K562 (cell line): ENCODE data around the gene PRKCE. TPM values are rescaled to one million over a fixed set of nuclear protein-coding genes. Genes with fewer than 3 reads are reported as not detected.

ENCODE experiments used
- ATAC-seq: fragments of 200-7000 bp; cut with Tn5 transposase; 3 replicates; pipeline ENCODE4 v1.9.1; 2020; ENCODE audit warnings: moderate library complexity
- BruUV-seq: library from RNA; stranded (reverse); fragments of 400-500 nt; replicated peaks from 2 replicates; lab custom pipeline; 2021; lab: Mats Ljungman, UMichigan
- CTCF ChIA-PET: fragments of 300-600 bp; formaldehyde crosslinking; extraction: SDS; loops from one replicate; lab custom pipeline; 2021; ENCODE audit warnings: low intra/inter-chr PET ratio; lab: Yijun Ruan, JAX
- POLR2A ChIA-PET: fragments of 300-600, 350-650 bp; sonication (Branson Sonifier 250); formaldehyde crosslinking; extraction: SDS; loops from one replicate; lab custom pipeline; 2021; ENCODE audit warnings: antibody characterized with exemption, inconsistent platforms; lab: Yijun Ruan, JAX
- DNase-seq, 4 experiments: peaks; one replicate each; pipeline versions ENCODE4 v3.0.0 to v3.0.0-alpha.2; 2011 to 2018; ENCODE audit warnings: low spot score in 3 of 4, mixed read lengths in 3 of 4; ENCODE audit errors: extremely low read depth in 1 of 4
- FAIRE-seq: peaks from 2 replicates; lab custom pipeline; 2011; peaks lifted over from hg19 to GRCh38; lab: Jason Lieb, UNC
- H2AFZ ChIP-seq: 2 replicates; pipeline ENCODE4 v1.6.0; 2011; ENCODE audit warnings: low read depth, low read length, control low read depth, inconsistent platforms
- H3K27ac ChIP-seq: fragments of 200-600 bp; 3 replicates; pipeline ENCODE4 v1.8.0; 2011; ENCODE audit warnings: low read depth, mild to moderate bottlenecking, control low read depth, inconsistent platforms, low read length, moderate library complexity, mixed read lengths; ENCODE audit errors: extremely low read depth
- H3K27me3 ChIP-seq, 2 experiments: fragments of 300-600 bp in 1 of 2; 2 replicates in 1 of 2; 3 replicates in 1 of 2; pipeline versions ENCODE4 v1.6.0 to v1.8.0; 2011; ENCODE audit warnings: inconsistent platforms in 2 of 2, low read length in 2 of 2, mild to moderate bottlenecking in 1 of 2, mixed read lengths in 1 of 2, moderate library complexity in 1 of 2; ENCODE audit not compliant: control insufficient read depth in 2 of 2, insufficient read depth in 2 of 2
- H3K36me3 ChIP-seq: fragments of 300-600 bp; 3 replicates; pipeline ENCODE4 v1.8.0; 2011; ENCODE audit warnings: mild to moderate bottlenecking, low read length, inconsistent platforms; ENCODE audit not compliant: control insufficient read depth, insufficient read depth
- H3K4me1 ChIP-seq, 2 experiments: fragments of 200-600 bp in 1 of 2; replicated peaks in 1 of 2; 2 replicates in 1 of 2; 3 replicates in 1 of 2; pipeline versions ENCODE4 v1.5.1 to v1.8.0; 2011; ENCODE audit warnings: inconsistent platforms in 2 of 2, low read length in 2 of 2, mild to moderate bottlenecking in 1 of 2, mixed read lengths in 1 of 2, moderate library complexity in 1 of 2; ENCODE audit not compliant: control insufficient read depth in 2 of 2, insufficient read depth in 2 of 2
- H3K4me2 ChIP-seq: 2 replicates; pipeline ENCODE4 v1.6.1; 2011; ENCODE audit warnings: low read length, control low read depth, inconsistent platforms, mixed read lengths; ENCODE audit not compliant: insufficient read depth
- H3K4me3 ChIP-seq: fragments of 200-600 bp; sonication (generic), shearing (Covaris generic); 2 replicates; pipeline ENCODE4 v1.5.1; 2016; ENCODE audit warnings: control low read depth, inconsistent platforms
- H3K79me2 ChIP-seq: fragments of 200-600 bp; 3 replicates; pipeline ENCODE4 v1.8.0; 2011; ENCODE audit warnings: low read length, inconsistent platforms; ENCODE audit not compliant: control insufficient read depth, insufficient read depth
- H3K9ac ChIP-seq, 2 experiments: 2 replicates each; pipeline versions ENCODE4 v1.6.0 to v1.6.1; 2011; ENCODE audit warnings: low read depth in 2 of 2, low read length in 2 of 2, control low read depth in 1 of 2, inconsistent platforms in 1 of 2, mild to moderate bottlenecking in 1 of 2, mixed read lengths in 1 of 2; ENCODE audit not compliant: insufficient read depth in 1 of 2
- H3K9me1 ChIP-seq: one replicate; pipeline ENCODE4 v1.6.0; 2011; ENCODE audit warnings: inconsistent platforms, mild to moderate bottlenecking, low read length, moderate library complexity; ENCODE audit not compliant: control insufficient read depth, insufficient read depth
- H3K9me3 ChIP-seq: replicated peaks from 2 replicates; pipeline ENCODE4 v1.5.1; 2011; ENCODE audit warnings: low read depth, low read length, inconsistent platforms; ENCODE audit not compliant: control insufficient read depth, insufficient read depth
- H4K20me1 ChIP-seq: replicated peaks from 2 replicates; pipeline ENCODE4 v1.6.1; 2011; ENCODE audit warnings: low read length, inconsistent platforms, mixed read lengths; ENCODE audit not compliant: control insufficient read depth, insufficient read depth
- BRF1 ChIP-seq: IDR thresholded peaks from 3 replicates; pipeline ENCODE4 v1.6.1; 2011; ENCODE audit warnings: borderline replicate concordance, mild to moderate bottlenecking; ENCODE audit not compliant: insufficient read length; ENCODE audit errors: extremely low read depth
- CEBPZ ChIP-seq: fragments of 150-350 bp; IDR thresholded peaks from 2 replicates; pipeline ENCODE4 v1.6.1; 2014; ENCODE audit warnings: low read depth, mild to moderate bottlenecking, low read length, borderline replicate concordance
- MAFG ChIP-seq: fragments of 450-650 bp; conservative IDR thresholded peaks from 2 replicates; pipeline ENCODE4 v1.6.1; 2016; ENCODE audit warnings: missing genetic modification characterization, missing compliant biosample characterization
- MAFK ChIP-seq: IDR thresholded peaks from 2 replicates; pipeline ENCODE4 v1.6.1; 2011; ENCODE audit warnings: low read length, improper control_type of control experiment
- SNRNP70 ChIP-seq: fragments of 200-400 bp; formaldehyde crosslinking; optimal IDR thresholded peaks from 2 replicates; pipeline ENCODE3; 2017; ENCODE audit warnings: low read depth, low read length
- TCFL5 ChIP-seq: fragments of 250-450 bp; sonication (Bioruptor Pico); conservative IDR thresholded peaks from 2 replicates; pipeline ENCODE4 v1.6.1; 2021; ENCODE audit warnings: mild to moderate bottlenecking, moderate library complexity, matching md5 sums
- WGBS: fragments of 100-300 bp; shearing (Covaris generic); methylation state at CpG from one replicate; pipeline ENCODE4 v1.1.6; 2016; ENCODE audit warnings: low coverage, mixed read lengths; ENCODE audit not compliant: insufficient coverage; ENCODE audit errors: missing lambda C conversion rate; 5-methylcytosine and 5-hydroxymethylcytosine counted together
- in situ Hi-C: fragments of 300-500 bp; cut with MboI; formaldehyde crosslinking; loops from 4 replicates; pipeline ENCODE4 v1.15.0; 2018; ENCODE audit warnings: inconsistent platforms, mixed read lengths
- intact Hi-C: fragments of 100-400 bp; cut with micrococcal nuclease; formaldehyde crosslinking; loops from 2 replicates; pipeline ENCODE4 v1.14.2; 2022
- polyA plus RNA-seq, 8 experiments: library from polyadenylated mRNA; depleted of rRNA in 4 of 8; stranded (reverse) in 5 of 8; unstranded in 3 of 8; fragments of >200 nt; fragmentation: Nextera tagmentation in 2 of 8; fragmentation: Illumina TruSeq in 1 of 8; extraction: Ambion mirVana in 2 of 8; extraction: Trizol in 1 of 8; gene quantifications; 2 replicates each; pipeline versions ENCODE4 v1.2.1 to v1.2.3, GENCODE V29; 2011 to 2014; ENCODE audit warnings: inconsistent platforms in 1 of 8, missing spikeins in 1 of 8
- total RNA-seq, 7 experiments: library from RNA; depleted of rRNA in 6 of 7; stranded (reverse); fragments of >200 nt in 6 of 7; fragmentation: Illumina TruSeq in 2 of 7; extraction: Trizol in 2 of 7; gene quantifications; 2 replicates each; pipeline versions ENCODE4 v1.2.1 to v1.2.3, GENCODE V29; 2011 to 2021; ENCODE audit warnings: low replicate concordance in 1 of 7

Gene PRKCE
- total and polyA plus RNA-seq, 9 of the 15 experiments (the other 6 are each of a cell fraction or from before 2014, with no cell fraction given) = 0.06 to 1.0 (median 0.22) TPM; not detected in 1

- TF ChIP-seq CEBPZ (no peak), MAFK (no peak), SNRNP70 (no peak), TCFL5 (CRISPR knock-in tag) (no peak)
- TF ChIP-seq, all 486 proteins: peak for 0
Measured at GRCh38 chr2:46157072-46157965, 505.8 kb downstream of the PRKCE start (continued).

- Histone ChIP-seq H3K9ac (no peak overlapping the region), H3K36me3 (no peaks in the 10 kb centered on the region), H3K9me3 (no peaks in the 10 kb centered on the region)
- no peak for DNase-seq
- intact Hi-C loops = no loop called here
- 0 out of 2 replicates have a peak, but pooled peaks have one; percentile 6 for TF ChIP-seq MAFG
- TF ChIP-seq BRF1 = no peak
- TF ChIP-seq, all 486 proteins: peak for 1
- H3K27me3 ChIP-seq = peaks cover 14 to 62% of the 10 kb centered on the region in 2 experiments
- H3K4me2 ChIP-seq = no peak overlapping the region
- H3K4me1 ChIP-seq = no peaks in the 10 kb centered on the region
- no peaks in the 10 kb centered on the region; the same call in 1 of the 2 replicates for H4K20me1 ChIP-seq
- in situ Hi-C loops = no loop called here
- no peak for ATAC-seq
- H3K27ac ChIP-seq = no peak overlapping the region
- H2AFZ ChIP-seq = no peak overlapping the region
- no peaks in the 10 kb centered on the region for H3K9me1 ChIP-seq
- no peaks in the 10 kb centered on the region for H3K79me2 ChIP-seq
- no peak for FAIRE-seq
- BruUV-seq = no TSS peak
- ChIA-PET CTCF (no interaction called here), POLR2A (interaction anchor here (0.8 kb wide), 1 partner anchor 30 kb away, joined by 3 read pairs; no protein-coding TSS in a partner anchor)
- no peak overlapping the region for H3K4me3 ChIP-seq
- 0% methylated on average over 1 of the region's 1 CpG for WGBS
Measured at GRCh38 chr2:46157966-46158310, 506.5 kb downstream of the PRKCE start.
